Fibroblast of lung (primary cell): ENCODE measurements around the gene EVI2B.

Experiments used
- EZH2 ChIP-seq: IDR thresholded peaks from 2 replicates; pipeline ENCODE4 v1.5.1; 2012; ENCODE audit warnings: low read length, control low read depth, mild to moderate bottlenecking; ENCODE audit errors: missing control alignments
- TF ChIP-seq, protein P1 (sequence below), 2 donors: IDR thresholded peaks in 1 of 2; conservative IDR thresholded peaks in 1 of 2; 1 replicate in 1 of 2; 2 replicates in 1 of 2; pipeline ENCODE4 v1.5.1; 2011 to 2012; ENCODE audit warnings: low read length in 2 of 2, control low read depth in 1 of 2, inconsistent platforms in 1 of 2, low read depth in 1 of 2, mild to moderate bottlenecking in 1 of 2

DNA sequence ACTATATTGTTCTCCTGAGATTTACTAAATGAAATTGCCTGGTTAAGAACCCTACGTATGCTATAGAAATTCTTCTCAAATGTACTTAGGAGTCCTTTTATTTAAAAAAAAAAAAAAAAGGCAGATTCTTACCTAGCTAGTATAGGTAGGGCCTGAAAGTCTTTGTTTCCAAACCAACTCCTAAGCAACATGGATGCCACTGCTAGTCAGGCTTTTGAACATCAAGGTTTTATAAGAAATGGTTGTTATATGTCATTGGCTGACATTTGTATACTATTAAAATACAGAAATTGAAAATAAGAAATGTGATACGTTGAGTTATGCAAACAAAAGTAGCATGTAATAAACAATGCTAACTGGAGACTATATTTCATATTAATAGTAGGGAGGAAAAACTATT, 6.4 kb upstream of the EVI2B start:
- TF ChIP-seq, protein P1, sequence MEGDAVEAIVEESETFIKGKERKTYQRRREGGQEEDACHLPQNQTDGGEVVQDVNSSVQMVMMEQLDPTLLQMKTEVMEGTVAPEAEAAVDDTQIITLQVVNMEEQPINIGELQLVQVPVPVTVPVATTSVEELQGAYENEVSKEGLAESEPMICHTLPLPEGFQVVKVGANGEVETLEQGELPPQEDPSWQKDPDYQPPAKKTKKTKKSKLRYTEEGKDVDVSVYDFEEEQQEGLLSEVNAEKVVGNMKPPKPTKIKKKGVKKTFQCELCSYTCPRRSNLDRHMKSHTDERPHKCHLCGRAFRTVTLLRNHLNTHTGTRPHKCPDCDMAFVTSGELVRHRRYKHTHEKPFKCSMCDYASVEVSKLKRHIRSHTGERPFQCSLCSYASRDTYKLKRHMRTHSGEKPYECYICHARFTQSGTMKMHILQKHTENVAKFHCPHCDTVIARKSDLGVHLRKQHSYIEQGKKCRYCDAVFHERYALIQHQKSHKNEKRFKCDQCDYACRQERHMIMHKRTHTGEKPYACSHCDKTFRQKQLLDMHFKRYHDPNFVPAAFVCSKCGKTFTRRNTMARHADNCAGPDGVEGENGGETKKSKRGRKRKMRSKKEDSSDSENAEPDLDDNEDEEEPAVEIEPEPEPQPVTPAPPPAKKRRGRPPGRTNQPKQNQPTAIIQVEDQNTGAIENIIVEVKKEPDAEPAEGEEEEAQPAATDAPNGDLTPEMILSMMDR (conservative IDR thresholded peaks at IDR 0.05 in 1 of 2, IDR thresholded peaks at IDR 0.05 in 1 of 2; ENCODE audit: low read depth in 1 of 2, low read length in 2 of 2): no peak
- no peak for TF ChIP-seq EZH2
